ENCODE measurements around the gene LEP.

Gene LEP

DNA sequence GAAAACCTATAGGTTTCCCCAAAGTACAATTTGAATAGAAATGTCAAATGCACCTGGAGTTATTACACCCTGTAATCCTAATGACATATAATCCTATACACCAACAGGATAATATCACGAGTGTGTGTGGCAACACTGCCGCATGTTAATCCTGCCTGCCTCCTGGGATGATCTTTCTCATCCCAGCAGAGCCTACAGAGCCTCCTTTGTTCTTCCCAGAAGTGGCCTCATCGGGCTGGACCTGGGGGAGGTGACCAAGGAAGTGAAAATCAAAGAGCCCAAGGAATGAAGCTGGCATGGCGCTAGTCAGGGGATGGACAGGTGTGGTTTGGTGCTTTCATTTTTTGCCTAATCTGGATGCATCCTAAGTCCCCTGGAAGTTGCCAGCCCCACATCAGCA is 29.5 kb upstream of the LEP start:
- DNase-seq, result no peak

DNA sequence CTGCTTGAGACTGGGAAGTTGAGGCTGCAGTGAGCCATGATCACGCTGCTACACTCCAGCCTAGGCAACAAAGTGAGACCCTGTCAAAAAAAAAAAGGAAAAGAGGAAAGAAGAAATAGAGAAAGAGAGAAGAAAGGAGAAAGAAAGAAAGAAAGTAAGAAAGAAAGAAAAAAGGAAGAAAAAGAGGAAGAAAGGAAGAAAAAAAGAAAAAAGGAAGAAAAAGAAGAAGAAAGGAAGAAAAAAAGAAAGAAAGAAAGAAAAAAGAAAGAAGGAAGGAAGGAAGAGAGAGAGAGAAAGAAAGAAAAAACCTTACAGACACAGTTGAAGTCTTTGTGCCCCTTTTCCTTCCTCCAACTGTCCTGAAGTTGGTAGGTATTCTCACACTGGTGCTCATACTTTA is 26.6 kb upstream of the LEP start:
- DNase-seq, result no peak

GRCh38 chr7:128215281-128215680 is 25.8 kb upstream of the LEP start:
- DNase-seq, result no peak

- no peak for DNase-seq
These were observed 25.3 kb upstream of the LEP start for GRCh38 chr7:128215739-128216138.

DNA sequence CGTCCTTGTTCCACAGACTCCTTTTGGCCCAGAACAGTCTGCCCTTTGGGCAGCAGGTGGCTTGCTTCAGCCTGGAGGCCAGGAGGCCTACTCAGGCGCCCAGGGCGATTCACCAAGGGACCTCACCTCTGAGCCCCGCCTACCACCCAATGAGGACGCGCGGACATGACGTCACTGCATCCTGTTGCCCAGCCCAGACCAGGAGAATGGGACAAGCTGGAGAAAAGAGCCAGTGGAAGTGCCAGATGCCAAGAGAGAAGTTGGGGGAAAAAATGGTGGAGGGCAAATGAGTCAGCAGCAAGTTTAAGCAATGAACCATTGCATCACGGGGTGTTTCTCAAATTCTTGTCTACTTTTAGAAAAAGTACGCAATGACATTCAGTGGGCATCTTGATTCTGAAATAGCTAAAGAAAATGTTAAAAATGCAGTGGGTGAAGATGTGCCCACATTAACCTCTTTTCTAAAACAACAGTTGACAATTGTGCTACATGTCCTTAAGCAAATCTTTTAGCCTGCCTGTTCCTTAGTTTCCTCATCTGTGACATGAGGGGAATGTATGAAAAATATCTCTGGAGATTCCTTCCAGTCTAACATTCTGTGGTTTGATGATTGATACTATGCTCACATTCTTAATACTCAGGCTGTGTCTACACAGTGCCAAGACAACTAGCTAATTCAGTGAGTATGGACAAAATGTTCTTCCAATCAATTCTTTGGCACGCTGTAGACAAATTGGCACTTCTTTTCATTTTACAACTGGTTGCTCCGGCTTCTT is 23.9 kb upstream of the LEP start:
- no peak for DNase-seq

- no peak for DNase-seq
These were observed 23.0 kb upstream of the LEP start for GRCh38 chr7:128217967-128218652.

DNA sequence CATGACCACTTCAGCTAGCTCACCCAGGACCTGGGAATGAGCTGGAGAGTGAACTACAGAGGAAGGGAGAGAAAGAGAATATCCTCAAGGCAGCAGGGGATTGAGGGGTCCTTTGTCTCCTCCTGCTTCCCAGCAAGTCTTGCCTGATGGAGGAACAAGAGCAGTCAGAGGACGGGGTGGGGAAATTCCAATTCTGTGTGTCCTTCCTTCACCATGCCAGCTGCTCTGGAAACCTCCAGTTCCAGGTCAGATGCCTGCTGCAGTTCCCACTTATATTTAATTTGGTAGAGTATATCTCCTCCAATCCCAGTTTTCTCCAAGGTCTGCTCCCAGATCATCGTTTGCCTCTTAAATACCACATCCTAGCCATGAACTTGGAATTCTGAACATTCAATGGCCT is 21.4 kb upstream of the LEP start:
- DNase-seq, result no peak

GRCh38 chr7:128221929-128222403 is 19.1 kb upstream of the LEP start:
- no peak for DNase-seq

DNA sequence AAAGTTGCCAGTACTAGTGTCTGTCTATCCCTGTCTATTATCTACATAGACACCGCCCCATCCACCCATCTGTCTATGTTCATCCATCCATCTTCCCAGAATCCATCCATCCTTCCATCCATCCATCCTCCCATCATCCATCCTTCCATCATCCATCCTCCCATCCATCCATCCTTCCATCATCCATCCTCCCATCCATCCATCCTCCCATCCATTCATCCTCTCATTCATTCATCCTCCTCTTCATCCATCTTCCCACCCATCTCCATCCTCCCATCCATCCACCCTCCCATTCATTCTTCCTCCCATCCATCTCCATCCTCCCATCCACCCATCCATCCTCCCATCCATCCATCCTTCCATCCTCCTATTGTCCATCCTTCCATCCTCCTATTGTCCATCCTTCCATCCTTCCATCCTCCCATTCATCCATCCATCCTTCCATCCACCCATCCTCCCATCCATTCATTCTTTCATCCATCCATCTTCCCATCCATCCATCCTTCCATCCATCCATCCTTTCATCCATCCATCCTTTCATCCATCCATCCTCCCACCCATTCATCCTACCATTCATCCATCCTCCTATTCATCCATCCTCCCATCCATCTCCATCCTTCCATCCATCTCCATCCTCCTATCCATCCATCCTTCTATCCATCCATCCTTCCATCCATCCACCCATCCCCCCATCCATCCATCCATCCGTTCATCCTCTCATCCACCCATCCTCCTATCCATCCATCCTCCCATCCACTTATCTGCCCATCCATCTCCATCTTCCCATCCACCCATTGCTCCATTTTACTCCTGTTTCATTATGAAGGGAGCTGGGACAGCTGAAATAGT is 14.7 kb upstream of the LEP start:
- DNase-seq, result no peak

DNA sequence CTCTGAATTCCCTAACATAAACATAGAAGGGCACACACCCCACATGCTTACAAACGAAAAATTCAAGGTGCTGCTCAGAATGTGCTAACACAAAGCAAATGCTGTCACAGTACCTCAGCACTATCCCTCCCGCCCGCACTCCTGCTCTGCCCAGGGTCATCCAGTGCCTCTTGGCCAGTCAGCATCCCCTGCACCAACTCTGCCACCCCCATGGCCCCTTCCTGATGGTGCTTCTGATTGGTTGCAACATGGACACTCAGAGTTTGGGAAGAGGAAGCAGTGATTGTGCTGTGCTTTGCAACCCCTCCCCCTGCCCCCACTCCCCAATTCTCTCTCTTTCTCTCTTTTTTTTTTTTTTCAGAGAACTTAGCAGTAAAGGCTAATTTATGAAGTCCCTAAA is 13.8 kb upstream of the LEP start:
- no peak for DNase-seq

- DNase-seq, result no peak
These were observed 10.1 kb upstream of the LEP start for GRCh38 chr7:128231021-128231420.

DNA sequence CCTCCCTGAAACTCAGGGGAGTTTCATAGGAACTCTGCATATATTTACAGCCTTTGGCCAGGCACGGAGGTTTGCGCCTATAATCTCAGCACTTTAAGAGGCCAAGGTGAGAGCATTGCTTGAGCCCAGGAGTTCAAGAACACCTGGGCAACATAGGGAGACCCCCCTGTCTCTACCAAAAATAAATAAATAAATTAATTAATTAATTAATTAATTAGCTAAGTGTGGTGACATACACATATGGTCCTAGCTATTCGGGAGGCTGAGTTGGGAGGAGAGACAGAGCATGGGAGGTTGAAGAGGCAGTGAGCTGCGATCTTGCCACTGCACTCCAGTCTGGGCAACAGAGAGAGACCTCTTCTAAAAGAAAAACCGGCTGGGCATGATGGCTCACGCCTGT is 9.4 kb upstream of the LEP start:
- no peak for DNase-seq

DNA sequence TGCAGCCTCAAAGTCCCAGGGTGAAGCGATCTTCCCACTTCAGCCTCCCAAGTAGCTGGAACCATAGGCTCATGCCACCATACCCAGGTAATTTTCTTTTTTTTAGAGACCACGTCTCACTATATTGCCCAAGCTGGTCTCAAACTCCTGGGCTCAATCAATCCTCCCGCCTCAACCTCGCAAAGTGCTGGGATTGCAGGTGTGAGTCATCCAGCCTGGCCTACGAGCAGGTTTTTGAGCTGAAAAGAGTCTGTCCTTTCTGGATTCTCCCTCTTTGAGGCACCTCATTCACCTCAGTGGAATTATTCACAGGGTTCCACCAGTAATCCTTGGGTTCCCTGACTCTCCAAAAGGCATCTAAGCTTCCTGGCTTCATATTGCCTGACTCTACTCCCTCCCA is 7.6 kb upstream of the LEP start:
- no peak for DNase-seq

DNA sequence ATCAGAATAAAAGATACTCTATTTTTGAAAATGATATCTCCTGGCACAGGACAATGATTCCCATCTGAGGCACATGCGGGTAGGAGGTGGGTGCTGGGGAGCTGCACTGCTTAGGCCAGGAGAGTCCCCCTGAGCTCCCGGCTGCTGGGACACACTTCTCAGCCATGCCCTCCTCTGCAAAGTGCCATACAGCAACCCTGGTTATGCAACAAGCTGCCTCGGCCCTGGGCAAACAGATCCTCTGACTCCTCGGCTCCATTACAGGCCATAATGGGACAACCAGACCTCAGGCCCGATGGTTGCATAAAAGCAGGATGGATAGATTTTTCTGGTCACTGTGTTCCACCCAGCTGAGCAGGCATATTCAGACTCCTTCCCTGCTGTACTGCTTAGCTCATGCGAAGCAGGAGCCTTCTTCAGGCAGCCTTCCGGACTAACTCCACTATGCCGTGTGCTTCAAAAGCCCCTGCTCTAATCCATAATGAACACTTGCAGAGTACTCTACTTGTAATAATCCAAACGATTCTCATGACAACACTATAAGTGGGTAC is 6.5 kb upstream of the LEP start:
- DNase-seq, result no peak

DNA sequence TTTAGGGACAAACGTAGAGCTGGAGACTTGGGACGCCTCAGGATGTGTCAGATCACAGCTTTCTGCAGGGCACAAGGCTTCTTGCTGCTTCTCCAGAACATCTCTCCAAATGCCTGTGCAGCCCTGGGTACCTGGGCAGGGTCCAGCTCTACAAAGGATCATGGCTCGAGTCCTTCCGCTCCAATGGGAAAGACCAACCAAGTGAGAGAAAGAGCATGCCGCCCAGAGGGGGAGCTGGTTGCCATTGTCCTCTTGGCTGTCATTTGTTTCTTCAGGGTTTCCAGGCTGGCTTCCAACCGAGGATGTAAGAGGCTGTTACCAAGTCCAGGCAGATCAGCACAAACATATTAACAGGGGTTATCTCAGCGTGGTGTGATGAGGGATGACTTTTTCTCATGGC is 5.6 kb upstream of the LEP start:
- no peak for DNase-seq

DNA sequence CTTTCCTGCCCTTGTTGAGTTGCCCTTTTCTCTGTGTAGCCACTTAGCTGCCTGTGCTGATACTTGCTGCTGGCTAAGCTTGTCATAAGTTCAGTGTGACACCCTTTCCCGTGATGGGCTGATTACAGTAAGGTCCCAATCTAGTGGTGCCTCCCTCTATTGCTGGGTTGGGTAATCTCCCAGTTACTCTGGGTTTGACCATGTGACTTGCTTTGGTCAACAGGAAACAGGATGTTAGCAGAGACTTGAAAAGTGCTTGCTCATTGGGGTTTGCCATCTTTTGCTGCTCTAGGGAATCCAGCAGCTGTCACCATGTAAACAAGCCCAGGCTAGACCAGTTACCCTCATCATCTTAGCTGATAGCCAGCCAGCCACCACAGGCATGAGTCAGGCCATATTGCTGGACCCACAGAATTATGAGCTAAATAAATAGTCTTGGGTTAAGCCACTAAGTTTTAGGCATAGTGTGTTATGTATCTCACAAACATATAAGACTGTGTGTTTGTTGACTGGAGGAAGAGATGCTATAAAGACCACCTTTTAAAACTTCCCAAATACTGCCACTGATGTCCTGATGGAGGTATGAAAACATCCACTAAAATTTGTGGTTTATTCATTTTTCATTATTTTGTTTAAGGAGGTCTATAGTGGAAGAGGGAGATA is 4.0 kb upstream of the LEP start:
- DNase-seq, result peak in 2 of 5 experiments; percentile 3 to 78

DNA sequence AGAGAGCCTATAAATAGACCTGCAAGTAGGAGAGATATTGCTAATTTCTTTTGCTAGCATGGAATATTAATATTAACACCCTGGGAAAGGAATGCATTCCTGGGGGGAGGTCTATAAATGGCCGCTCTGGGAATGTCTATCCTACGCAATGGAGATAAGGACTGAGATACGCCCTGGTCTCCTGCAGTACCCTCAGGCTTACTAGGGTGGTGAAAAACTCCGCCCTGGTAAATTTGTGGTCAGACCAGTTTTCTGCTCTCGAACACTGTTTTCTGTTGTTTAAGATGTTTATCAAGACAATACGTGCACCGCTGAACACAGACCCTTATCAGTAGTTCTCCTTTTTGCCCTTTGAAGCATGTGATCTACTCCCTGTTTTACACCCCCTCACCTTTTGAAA is 1.9 kb upstream of the LEP start:
- peak in 1 of 5 experiments; percentile 5 for DNase-seq

DNA sequence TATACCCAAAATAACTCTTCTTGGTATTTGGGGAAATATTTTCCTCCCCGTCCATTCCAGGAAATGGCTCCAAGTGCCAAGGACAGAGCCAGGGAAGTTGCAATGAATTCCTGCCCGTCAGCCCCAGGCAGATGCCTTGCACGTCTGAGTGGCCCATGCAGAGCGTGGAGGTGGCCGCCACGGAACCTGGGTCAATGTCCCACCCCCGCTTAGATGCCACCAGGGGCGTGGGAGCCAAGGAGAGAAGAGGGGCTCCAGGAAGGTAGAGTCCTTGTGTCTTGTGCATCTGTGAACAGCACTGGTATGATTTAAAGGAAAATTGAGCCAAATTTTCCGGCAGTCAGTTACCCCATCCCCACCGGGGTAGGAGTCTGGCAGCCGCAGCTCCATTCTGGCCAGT is 1.6 kb downstream of the LEP start:
- DNase-seq, result no peak

- DNase-seq, result no peak
These were observed 2.2 kb downstream of the LEP start for GRCh38 chr7:128243273-128243672.

GRCh38 chr7:128244861-128245260 is 3.8 kb downstream of the LEP start:
- DNase-seq, result no peak

DNA sequence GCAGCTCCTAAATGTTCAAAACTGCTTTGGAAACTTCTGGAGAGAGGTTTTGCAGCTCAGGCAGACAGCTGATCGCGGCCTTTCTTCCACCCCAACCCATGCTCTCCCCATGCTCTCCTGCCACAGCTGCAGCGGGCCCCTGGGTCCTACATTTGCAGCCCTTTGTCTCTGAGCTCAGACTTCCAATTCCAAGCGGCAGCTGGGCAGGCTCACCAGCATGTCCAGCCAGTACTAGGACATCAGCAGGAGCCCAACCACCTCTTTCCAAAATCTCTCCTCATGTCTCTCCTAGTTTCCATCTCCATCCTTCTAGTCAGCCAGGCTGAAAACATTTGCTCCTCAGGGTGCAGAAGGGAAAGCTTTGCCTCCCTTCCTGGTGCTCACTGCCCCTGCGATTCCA is 6.0 kb downstream of the LEP start:
- no peak for DNase-seq

DNA sequence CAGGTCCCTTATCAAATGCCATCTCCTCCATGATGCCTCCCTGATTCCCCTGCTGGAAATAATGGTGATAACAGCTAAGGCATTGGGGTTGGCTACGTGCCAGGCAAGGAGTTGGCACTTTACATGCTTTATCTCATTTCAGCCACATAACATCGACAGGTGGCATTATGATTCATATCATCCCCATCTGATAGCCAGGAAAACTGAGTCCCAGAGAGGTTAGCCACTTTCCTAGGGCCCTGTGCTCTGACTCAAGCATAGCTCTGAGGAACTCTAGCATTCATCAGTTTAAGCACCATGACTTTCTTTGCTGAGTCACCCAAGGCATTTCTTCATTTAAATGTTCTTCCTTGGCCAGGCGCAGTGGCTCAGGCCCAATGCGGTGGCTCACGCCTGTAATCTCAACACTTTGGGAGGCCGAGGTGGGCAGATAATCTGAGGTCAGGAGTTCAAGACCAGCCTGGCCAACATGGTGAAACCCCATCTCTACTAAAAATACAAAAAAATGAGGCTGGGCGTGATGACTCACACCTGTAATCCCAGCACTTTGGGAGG is 6.6 kb downstream of the LEP start:
- peak in 1 of 5 experiments; percentile 13 for DNase-seq
